ENCODE data around the gene SPATS1.
"Not testable (repeated sequence)": the region's sequence is repeated elsewhere in the genome, so short reads cannot be mapped to it uniquely, and the experiment has no call there.

SPATS1 gene

GRCh38 chr6:44338228-44339122 is 4.0 kb upstream of the SPATS1 start:
- peak; percentile 30 to 87 (median 70) for DNase-seq

GRCh38 chr6:44339301-44339700 is 3.1 kb upstream of the SPATS1 start:
- DNase-seq = no peak
- intact Hi-C loops (cut with DNase I) = loop anchor here (5.0 to 10.0 kb wide), 2 partner anchors 72 to 164 kb away; partner anchors contain the start of gene NFKBIE

More at GRCh38 chr6:44338228-44339122, 4.0 kb upstream of the SPATS1 start:
- intact Hi-C loops (cut with DNase I) = loop anchor here (5.0 to 10.0 kb wide), 2 partner anchors 71 to 164 kb away; partner anchors contain the start of gene NFKBIE

GRCh38 chr6:44339763-44340625 is 2.5 kb upstream of the SPATS1 start:
- DNase-seq = no peak
- intact Hi-C loops (cut with DNase I) = loop anchor here (5.0 to 10.0 kb wide), 2 partner anchors 73 to 165 kb away; partner anchors contain the start of gene NFKBIE

- no peak for DNase-seq
- intact Hi-C loops (cut with DNase I) = no loop called here
Measured at GRCh38 chr6:44341095-44341890, 1.2 kb upstream of the SPATS1 start.

- DNase-seq = peak in 22 of 42 donors; percentile 13 to 72 (median 31)
- intact Hi-C loops (cut with DNase I) = no loop called here
Measured at GRCh38 chr6:44342052-44342451, 398 bp upstream of the SPATS1 start.

- DNase-seq; intact Hi-C loops (cut with DNase I): not testable (repeated sequence)
Measured at GRCh38 chr6:44346818-44347217, 4.4 kb downstream of the SPATS1 start.

- intact Hi-C loops (cut with DNase I) = no loop called here
Measured at GRCh38 chr6:44349904-44350649, 7.6 kb downstream of the SPATS1 start.

GRCh38 chr6:44350650-44350994 is 8.2 kb downstream of the SPATS1 start:
- intact Hi-C loops (cut with DNase I); DNase-seq: not testable (repeated sequence)

More at GRCh38 chr6:44349904-44350649, 7.6 kb downstream of the SPATS1 start:
- DNase-seq = no peak

- DNase-seq = no peak
- intact Hi-C loops (cut with DNase I) = no loop called here
Measured at GRCh38 chr6:44352259-44352658, 9.8 kb downstream of the SPATS1 start.

- intact Hi-C loops (cut with DNase I) = no loop called here
Measured at GRCh38 chr6:44353336-44353735, 10.9 kb downstream of the SPATS1 start.

GRCh38 chr6:44355640-44356039 is 13.2 kb downstream of the SPATS1 start:
- intact Hi-C loops (cut with DNase I) = no loop called here
- DNase-seq = no peak

More at GRCh38 chr6:44353336-44353735, 10.9 kb downstream of the SPATS1 start:
- DNase-seq = peak in 1 of 42 donors; percentile 24

GRCh38 chr6:44356487-44356886 is 14.0 kb downstream of the SPATS1 start:
- intact Hi-C loops (cut with DNase I) = no loop called here
- no peak for DNase-seq

- intact Hi-C loops (cut with DNase I) = no loop called here
Measured at GRCh38 chr6:44359973-44360372, 17.5 kb downstream of the SPATS1 start.

GRCh38 chr6:44361947-44362346 is 19.5 kb downstream of the SPATS1 start:
- peak in 1 of 42 donors; percentile 15 for DNase-seq
- intact Hi-C loops (cut with DNase I) = no loop called here

More at GRCh38 chr6:44359973-44360372, 17.5 kb downstream of the SPATS1 start:
- DNase-seq = no peak

GRCh38 chr6:44363377-44363926 is 21.0 kb downstream of the SPATS1 start:
- no peak for DNase-seq
- intact Hi-C loops (cut with DNase I) = no loop called here

GRCh38 chr6:44366781-44367180 is 24.3 kb downstream of the SPATS1 start:
- intact Hi-C loops (cut with DNase I) = no loop called here
- DNase-seq = no peak

GRCh38 chr6:44367681-44368080 is 25.2 kb downstream of the SPATS1 start:
- DNase-seq = no peak
- intact Hi-C loops (cut with DNase I) = no loop called here

GRCh38 chr6:44373051-44373450 is 30.6 kb downstream of the SPATS1 start:
- intact Hi-C loops (cut with DNase I) = no loop called here
- DNase-seq = no peak
